AG08395 (cell line): Measurements from ENCODE around the gene WNT7B.
A peak's percentile ranks its signal among the peaks of the same experiment; 100 is the strongest.
"Not testable (repeated sequence)": the region's sequence is repeated elsewhere in the genome, so short reads cannot be mapped to it uniquely, and the experiment has no call there.

Experiments
- DNase-seq: peaks from one replicate; pipeline ENCODE4 v3.0.0; 2012; ENCODE audit warnings: mixed read lengths, low spot score

The WNT7B gene

GRCh38 chr22:46008291-46008690 lies 31.3 kb upstream of the WNT7B start:
- DNase-seq, result no peak

GRCh38 chr22:46007848-46008261 lies 30.9 kb upstream of the WNT7B start:
- DNase-seq, result peak; percentile 94

GRCh38 chr22:46007003-46007847 lies 30.3 kb upstream of the WNT7B start:
- peak; percentile 62 for DNase-seq

GRCh38 chr22:46006379-46007002 lies 29.5 kb upstream of the WNT7B start:
- DNase-seq, result peak; percentile 93

DNA sequence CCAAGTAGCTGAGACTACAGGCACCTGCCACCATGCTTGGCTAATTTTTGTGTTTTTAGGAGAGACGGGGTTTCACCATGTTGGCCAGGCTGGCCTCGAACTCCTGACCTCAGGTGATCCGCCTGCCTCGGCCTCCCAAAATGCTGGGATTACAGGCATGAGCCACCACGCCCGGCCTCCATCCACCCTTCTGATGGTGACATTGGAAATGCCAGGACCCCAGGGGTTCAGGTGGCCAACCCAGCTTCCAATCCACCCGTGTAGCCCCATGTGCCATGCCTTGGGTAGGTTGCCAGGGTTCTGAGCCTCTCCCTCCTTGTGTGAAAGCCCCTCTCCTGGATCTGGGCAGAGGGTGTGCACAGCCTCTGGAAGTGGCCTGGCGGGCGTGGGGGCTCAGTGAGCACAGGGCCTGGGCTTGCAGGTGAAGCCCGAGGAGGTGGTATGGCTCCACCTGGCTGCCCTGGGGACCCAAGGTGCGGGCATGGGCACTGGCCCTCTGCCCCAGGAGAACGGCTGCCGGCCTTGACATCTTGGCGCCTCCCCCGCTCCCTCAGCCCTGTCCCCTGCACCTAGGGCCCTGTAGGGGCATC lies 28.2 kb upstream of the WNT7B start:
- not testable (repeated sequence) for DNase-seq

GRCh38 chr22:46004105-46004866 lies 27.3 kb upstream of the WNT7B start:
- no peak for DNase-seq

DNA sequence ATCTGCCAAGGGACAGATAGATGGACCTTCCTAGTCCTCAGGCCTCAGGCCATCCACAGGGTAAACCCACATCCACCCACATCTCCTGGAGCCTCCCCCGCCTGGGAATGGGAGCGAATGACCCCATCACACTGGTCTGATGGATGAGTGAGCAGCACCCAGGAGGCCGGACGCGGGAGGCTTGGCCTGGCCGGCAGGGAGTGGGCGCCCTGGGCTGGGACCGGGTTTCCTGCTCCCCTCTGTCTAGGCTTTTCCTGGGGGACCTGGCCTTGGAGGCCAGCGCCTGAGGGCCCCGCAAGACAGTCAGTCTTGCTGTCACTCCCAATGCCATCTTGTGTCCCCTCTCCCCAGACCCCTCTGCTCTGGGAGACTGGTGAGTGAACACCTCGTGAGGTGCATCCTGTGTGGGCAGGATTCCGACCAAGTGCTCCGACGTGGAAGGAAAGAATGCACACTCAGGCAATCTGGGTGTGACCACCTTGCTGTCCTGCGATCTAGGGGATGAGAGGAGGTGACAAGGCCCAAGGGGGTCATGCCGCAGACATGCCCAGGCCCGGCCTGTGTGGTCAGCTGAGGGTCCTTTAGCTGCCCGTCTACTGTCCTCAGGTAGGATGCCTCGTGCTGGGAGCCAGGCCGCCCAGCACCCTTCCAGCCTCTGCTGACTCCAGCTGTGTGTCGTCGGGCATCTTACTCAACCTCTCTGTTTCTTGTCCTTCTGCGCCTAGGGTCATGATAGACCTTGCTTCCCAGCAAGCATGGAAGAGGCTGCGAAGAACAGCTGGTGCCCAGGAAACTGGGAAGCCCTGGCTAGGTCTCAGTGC lies 26.5 kb upstream of the WNT7B start:
- peak; percentile 35 for DNase-seq

GRCh38 chr22:46002757-46003270 lies 25.9 kb upstream of the WNT7B start:
- DNase-seq, result peak; percentile 88

DNA sequence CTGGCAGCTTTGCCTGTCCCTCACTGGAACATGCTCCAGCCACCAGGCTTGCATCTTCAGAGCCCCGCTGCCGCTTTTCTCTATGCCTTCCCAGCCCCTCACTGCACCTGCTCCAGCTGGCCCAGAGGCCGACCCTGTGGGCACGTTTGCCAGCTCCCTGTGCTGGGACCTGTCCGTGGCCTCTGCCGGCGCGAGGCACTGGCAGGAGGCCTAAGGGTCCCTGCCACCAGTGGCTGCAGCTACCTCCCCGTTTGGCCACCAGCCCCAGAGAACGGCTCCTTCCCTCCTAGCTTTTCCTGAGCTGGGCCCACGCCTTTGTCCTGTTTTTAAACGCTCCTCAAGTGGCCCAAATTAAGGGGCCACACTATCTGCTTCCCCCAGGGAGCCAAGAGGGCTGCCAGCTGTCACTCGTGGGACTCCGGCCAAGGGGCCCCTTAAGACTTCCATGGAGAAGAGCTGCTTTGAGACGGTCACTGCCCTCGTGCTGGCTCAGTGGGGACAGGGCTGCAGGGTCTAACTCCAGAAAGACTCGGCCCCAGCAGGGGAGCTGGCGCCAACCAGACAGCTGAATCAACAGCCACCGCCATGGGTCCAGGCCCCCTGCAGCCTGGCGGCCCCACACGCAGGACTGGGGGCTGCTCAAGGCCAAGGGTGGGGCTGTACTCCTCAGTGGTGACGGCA lies 24.6 kb upstream of the WNT7B start:
- no peak for DNase-seq

DNA sequence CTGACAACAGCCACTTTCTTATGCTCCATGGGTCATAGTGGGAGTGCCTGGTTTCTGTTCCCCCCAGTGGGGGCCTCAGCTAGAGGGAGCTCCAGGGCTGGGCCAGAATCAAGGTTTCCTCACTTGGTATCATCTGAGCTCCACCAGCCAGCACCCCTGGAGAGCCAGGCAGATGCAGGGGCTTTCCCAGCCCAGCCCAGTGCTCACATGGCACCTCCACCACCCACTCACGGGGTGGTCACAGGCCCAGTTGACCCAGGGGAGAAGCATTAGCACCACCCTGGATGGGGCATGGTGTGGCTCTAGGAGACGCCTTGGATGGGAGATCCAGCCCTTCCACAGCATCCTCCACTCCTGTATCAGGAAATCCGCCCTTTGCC lies 24.1 kb upstream of the WNT7B start:
- no peak for DNase-seq

DNA sequence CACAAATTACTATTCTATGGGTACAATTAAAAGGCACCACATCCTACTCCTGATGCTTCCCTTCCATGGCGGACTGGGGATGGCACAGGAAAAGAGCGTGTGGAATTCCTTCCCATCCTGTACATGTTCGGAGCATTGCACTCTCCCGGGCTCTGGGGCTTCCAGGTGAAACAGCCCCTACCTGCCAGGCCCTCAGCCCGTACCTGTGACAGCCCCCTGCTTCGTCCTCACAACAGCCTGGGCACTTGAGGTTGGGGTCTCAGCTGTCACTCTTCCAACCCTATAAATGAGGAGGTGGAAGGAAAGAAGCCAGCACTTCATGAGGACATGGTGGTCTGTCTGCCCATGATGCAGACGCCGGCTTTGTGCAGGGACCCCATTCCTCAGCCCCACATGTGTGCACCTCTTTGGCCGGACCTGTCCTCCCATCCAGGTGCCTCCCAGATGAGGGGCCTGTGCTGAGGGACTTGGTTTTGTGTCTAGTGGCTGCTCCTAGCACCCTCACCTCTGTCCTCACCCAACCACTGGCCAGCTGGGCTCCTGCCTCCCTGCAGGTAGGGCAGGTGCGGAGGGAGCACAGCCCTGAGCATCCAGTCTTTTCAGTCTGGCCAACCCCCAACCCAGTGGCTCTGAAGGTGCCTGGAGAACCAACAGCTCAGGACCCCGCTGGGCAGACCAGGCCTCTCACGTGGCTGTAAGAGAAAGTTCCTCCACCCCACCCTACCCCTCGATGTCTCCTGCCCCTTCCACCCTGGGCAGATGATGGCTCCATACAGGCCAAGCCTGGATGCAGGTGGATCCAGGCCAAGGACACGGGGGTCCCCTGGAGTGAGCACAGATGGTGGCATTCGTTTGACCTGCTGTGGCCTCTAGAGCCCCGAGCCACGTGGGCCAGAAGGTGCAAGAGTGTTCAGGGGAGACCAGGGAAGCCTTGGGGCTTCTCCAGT lies 23.4 kb upstream of the WNT7B start:
- DNase-seq, result no peak

DNA sequence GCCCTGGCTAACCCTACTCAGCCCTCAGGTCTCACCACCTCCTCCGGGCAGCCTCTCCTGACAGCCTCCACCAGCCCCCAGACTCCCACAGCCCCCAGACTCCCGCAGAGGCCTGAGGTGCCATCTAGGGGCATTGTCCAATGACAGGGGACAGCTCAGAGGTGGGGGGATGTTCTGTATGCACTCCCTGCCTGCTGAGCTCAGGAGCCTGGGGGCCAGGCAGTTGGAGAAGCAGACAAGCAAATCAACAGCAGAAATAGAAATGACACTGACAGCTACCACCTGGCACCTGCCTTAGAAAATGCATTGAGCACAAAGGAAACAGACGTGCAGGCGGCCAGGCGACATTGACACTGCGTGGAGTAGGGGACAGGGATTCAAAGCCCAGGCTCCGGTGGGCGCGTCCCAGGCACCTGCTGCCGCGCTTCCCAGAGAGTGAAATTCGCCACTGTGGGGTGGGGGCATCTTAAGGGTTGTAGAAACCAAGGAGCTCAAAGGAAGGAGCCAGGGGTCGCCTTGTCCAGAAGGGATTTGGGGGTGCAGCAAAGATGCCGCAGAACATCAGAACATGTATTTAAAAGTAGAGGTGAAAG lies 22.5 kb upstream of the WNT7B start:
- DNase-seq, result no peak

GRCh38 chr22:45998638-45999378 lies 21.8 kb upstream of the WNT7B start:
- no peak for DNase-seq

DNA sequence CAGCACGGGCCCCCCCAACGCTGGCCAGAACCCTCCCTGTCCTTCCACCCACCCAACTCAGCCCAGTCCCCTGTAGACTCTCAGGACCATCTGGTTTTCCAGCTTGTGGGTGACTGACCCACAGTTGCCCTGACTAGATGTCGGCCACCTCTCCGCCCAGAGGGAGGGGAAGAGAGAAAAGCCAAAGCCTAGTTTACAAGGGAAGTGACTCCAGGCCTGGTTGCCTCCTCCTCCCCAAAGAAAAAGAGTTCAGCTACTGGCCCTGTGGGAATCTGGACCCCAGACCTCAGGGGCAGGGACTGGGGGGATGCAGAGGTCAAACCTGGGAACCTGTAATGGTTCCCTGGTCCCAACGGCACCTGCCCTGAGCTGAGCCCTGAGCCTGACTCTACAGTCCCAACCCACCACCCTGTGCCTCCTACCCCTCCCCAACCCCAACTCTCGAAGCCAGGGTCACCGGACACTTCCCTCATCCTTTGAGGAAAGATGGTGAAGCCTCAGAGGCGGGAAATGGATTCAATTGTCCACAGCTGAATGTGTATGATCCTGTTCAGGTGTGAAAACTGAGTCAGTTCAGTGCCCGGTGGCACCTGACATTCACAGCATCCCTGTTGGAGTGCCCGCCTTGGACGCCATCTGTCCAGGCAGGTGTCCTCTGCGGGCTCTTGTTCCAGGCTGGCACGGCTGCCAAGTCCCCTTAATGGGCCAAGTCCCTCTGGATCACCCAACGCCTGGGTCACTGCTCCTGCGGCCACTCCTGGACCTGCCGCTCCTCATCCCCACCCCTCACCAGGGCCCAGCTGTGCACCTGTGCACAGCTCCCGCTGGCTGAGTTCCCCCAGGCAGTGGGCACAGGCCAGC lies 21.0 kb upstream of the WNT7B start:
- no peak for DNase-seq

- peak; percentile 95 for DNase-seq
Observed at GRCh38 chr22:45997077-45997776, 20.3 kb upstream of the WNT7B start.

- DNase-seq, result peak; percentile 64
Observed at GRCh38 chr22:45996241-45997076, 19.5 kb upstream of the WNT7B start.
